Measurements from ENCODE around the gene FANCD2. TPM values are rescaled to one million over a fixed set of nuclear protein-coding genes. Genes with fewer than 3 reads are reported as not detected.

FANCD2 gene
- total RNA-seq, 1 donor from 2014 or later, result 27.1 TPM

DNA sequence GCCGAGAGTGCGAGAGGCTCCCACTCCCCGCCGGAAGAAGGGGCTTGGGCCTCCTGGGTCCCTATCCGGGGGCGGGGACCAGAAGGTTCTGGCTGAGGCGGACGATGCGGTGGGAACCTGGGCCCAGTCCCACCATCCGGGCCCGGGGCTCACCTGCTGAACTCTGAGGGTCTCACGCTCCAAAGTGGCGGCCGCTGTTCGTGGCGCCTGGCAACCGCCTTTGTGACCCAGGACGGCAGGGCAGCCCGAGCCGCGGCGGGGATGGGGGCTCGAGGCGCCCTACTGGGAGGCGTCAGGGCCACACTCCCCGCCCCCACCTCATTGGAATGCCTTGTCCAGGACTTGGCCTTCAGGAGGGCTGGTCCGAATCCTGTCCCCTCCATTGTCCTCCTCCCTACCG, 81.9 kb downstream of the FANCD2 start, which contains the start of gene FANCD2OS:
FANCD2OS (minus strand) TSS at position 165 of the 400 bp plus-strand sequence. CDS start 3,481 bp downstream, outside the sequence.
- Mint-ChIP-seq H3K36me3 (ENCODE audit: insufficient read depth) (no peaks in the 10 kb centered on the region), H3K27ac (no peak within 1 kb of the TSS), H3K9me3 (ENCODE audit: low read depth) (no peaks in the 10 kb centered on the region), H3K27me3 (peaks cover 7% of the 10 kb centered on the region), H3K4me1 (ENCODE audit: low read depth) (no peaks in the 10 kb centered on the region), H3K4me3 (ENCODE audit: low read depth) (no peak within 1 kb of the TSS)
- DNase-seq (ENCODE audit: low spot score, unreplicated experiment), result no peak
- TF ChIP-seq, protein P1, sequence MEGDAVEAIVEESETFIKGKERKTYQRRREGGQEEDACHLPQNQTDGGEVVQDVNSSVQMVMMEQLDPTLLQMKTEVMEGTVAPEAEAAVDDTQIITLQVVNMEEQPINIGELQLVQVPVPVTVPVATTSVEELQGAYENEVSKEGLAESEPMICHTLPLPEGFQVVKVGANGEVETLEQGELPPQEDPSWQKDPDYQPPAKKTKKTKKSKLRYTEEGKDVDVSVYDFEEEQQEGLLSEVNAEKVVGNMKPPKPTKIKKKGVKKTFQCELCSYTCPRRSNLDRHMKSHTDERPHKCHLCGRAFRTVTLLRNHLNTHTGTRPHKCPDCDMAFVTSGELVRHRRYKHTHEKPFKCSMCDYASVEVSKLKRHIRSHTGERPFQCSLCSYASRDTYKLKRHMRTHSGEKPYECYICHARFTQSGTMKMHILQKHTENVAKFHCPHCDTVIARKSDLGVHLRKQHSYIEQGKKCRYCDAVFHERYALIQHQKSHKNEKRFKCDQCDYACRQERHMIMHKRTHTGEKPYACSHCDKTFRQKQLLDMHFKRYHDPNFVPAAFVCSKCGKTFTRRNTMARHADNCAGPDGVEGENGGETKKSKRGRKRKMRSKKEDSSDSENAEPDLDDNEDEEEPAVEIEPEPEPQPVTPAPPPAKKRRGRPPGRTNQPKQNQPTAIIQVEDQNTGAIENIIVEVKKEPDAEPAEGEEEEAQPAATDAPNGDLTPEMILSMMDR (IDR thresholded peaks at IDR 0.05; ENCODE audit: unreplicated experiment), result no peak

DNA sequence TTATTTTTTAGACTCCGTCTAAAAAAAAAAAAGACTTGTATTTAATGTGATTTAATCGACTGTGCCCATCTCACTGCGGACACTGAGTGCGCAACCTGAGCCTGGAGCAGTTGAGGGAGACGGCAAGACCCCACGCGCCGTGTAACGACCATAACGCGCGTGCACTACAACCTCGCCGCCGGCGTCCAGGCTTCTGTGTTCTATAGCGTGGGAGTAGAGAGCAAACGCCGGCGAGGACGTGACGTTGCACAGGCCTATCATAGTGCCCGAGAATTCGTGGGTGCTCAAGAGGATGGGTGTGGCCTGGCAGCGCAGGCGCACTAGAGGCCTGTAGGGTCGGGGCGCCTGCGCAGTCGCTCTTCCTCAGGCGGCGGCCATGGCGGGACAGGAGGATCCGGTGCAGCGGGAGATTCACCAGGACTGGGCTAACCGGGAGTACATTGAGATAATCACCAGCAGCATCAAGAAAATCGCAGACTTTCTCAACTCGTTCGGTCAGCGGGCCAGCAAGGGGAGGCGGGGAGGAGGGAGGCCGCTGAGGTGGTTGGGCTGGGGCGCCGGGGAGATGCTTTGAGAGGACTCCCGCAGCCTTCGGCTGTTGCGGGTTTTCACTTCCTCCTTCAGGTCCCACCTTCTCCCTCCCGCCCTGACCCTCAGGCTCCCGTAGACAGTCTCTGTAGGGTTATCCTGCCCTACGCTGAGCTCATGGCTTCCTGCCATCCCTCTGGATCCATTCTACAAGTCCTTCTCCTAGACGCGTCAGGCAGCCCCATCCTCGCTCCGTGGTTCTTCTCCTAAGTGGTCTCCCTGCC, 89.3 kb downstream of the FANCD2 start, which contains the start of gene BRK1:
BRK1 (plus strand) TSS at position 350 of the 812 bp plus-strand sequence; CDS start at position 377, 27 bp downstream.
- DNase-seq (ENCODE audit: low spot score, unreplicated experiment), result peak; percentile 78
- H3K27me3 Mint-ChIP-seq, result peaks cover 7% of the 10 kb centered on the region
- peak within 1 kb of the TSS; percentile 97 for H3K4me3 Mint-ChIP-seq (ENCODE audit: low read depth)
- H3K4me1 Mint-ChIP-seq (ENCODE audit: low read depth), result peaks cover 10% of the 10 kb centered on the region
- H3K27ac Mint-ChIP-seq, result peak within 1 kb of the TSS; percentile 96
- TF ChIP-seq, protein P1 (IDR thresholded peaks at IDR 0.05; ENCODE audit: unreplicated experiment), result no peak
- peaks cover 2% of the 10 kb centered on the region for H3K36me3 Mint-ChIP-seq (ENCODE audit: insufficient read depth)
- H3K9me3 Mint-ChIP-seq (ENCODE audit: low read depth), result no peaks in the 10 kb centered on the region

DNA sequence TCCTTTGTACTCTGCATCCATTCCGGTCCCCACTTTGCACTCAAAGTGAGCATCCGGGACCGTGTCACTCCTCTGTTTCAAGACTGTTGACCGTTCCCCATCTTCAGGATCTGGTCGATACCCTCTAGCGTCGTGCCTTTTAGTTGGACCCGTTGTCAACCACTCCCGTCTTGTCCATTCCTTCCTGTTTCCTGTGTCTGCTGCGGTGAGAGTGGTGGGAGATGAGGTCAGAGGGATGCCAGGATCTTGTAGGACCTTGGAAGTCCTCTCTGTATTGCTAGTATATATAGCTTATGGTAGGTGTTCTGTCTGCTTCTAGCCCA, 89.9 kb downstream of the FANCD2 start:
- Mint-ChIP-seq H3K27me3 (peaks cover 4% of the 10 kb centered on the region), H3K4me3 (ENCODE audit: low read depth) (peak overlapping the region; percentile 97), H3K36me3 (ENCODE audit: insufficient read depth) (peaks cover 2% of the 10 kb centered on the region), H3K4me1 (ENCODE audit: low read depth) (peaks cover 10% of the 10 kb centered on the region), H3K9me3 (ENCODE audit: low read depth) (no peaks in the 10 kb centered on the region), H3K27ac (peak overlapping the region; percentile 96)
- TF ChIP-seq, protein P1 (IDR thresholded peaks at IDR 0.05; ENCODE audit: unreplicated experiment), result no peak
- no peak for DNase-seq (ENCODE audit: low spot score, unreplicated experiment)

DNA sequence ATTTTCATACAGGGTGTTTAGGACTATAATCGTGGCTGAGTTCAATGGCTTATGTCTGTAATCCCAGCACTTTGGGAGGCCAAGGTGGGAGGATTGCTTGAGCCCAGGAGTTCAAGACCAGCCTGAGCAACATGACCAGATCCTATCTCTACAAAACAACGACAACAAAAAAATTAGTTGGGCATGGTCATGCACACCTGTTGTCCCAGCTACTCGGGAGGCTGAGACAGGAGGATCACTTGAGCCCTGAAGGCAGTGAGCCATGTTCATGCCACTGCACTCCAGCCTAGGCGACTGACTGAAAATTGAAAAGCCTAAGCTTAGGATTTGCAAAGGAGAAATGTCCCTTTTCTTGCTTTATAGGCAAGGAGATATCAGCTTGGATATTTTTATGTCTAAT, 90.7 kb downstream of the FANCD2 start:
- H3K27ac Mint-ChIP-seq, result no peak overlapping the region
- peaks cover 10% of the 10 kb centered on the region for H3K4me1 Mint-ChIP-seq (ENCODE audit: low read depth)

DNA sequence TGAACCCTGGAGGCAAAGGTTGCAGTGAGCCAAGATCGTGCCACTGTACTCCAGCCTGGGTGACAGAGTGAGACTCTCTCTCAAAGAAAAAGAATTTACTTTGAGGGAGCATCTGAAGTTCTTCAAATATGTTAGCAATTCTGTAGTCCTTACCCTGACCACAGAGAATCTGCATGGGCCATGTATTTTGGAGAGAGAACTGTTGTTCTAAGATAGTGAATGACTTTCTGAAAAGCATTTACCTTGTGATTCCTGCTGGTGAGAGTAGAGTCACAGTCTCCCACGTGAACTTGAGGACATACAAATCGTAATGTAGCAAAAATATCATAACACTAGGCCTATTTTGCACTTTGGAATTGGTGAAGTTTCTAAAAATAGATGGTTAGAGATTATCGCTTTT, 93.1 kb downstream of the FANCD2 start:
- no peak overlapping the region for H3K27ac Mint-ChIP-seq
- no peak for DNase-seq (ENCODE audit: low spot score, unreplicated experiment)

More for the DNA sequence above, 90.7 kb downstream of the FANCD2 start:
- H3K9me3 Mint-ChIP-seq (ENCODE audit: low read depth), result no peaks in the 10 kb centered on the region
- H3K27me3 Mint-ChIP-seq, result peaks cover 1% of the 10 kb centered on the region
- H3K4me3 Mint-ChIP-seq (ENCODE audit: low read depth), result peak overlapping the region; percentile 97
- TF ChIP-seq, protein P1 (IDR thresholded peaks at IDR 0.05; ENCODE audit: unreplicated experiment), result no peak
- no peak for DNase-seq (ENCODE audit: low spot score, unreplicated experiment)
- peaks cover 3% of the 10 kb centered on the region for H3K36me3 Mint-ChIP-seq (ENCODE audit: insufficient read depth)

More for the DNA sequence above, 93.1 kb downstream of the FANCD2 start:
- Mint-ChIP-seq H3K4me1 (ENCODE audit: low read depth) (peaks cover 10% of the 10 kb centered on the region), H3K9me3 (ENCODE audit: low read depth) (no peaks in the 10 kb centered on the region), H3K36me3 (ENCODE audit: insufficient read depth) (peaks cover 5% of the 10 kb centered on the region), H3K27me3 (no peaks in the 10 kb centered on the region), H3K4me3 (ENCODE audit: low read depth) (no peak overlapping the region)
- TF ChIP-seq, protein P1 (IDR thresholded peaks at IDR 0.05; ENCODE audit: unreplicated experiment), result no peak
